ELR (cell line): ENCODE results near the gene TAF9.
"Not testable (repeated sequence)": the region's sequence is repeated elsewhere in the genome, so short reads cannot be mapped to it uniquely, and the experiment has no call there.

Source experiments
- DNase-seq: peaks from one replicate; pipeline ENCODE4 v3.0.0-alpha.2; 2015; ENCODE audit warnings: low read depth

The TAF9 gene

DNA sequence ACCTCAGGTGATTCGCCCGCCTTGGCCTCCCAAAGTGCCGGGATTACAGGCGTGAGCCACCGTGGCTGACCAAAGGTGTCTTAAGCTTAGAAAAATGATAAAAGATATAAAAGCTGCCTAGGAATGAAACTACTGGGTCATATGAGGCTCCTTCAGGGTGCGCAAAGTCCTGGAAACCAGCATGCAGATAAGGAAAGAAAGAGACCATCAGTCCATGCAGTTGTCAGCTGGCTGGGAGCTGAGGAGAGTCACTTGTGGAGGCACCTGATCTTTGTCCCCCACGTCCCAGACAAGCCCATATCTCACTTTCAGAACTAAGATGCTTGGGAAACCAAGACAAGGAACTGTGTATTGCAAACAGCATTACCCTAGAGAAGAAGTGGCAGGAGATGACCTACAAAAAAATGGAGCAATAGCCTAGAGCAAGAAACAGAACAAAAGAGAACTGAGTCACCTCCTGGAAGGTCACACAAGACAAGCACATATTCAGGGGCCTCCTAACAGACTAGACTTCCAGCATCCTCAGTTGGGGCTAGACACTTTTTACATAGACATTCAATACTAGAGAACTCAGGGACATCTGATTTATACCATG, 33.9 kb downstream of the TAF9 start:
- peak; percentile 52 for DNase-seq

GRCh38 chr5:69334793-69335268, 34.5 kb downstream of the TAF9 start:
- peak; percentile 82 for DNase-seq

- DNase-seq = not testable (repeated sequence)
Measured at GRCh38 chr5:69333668-69334315, 35.5 kb downstream of the TAF9 start.

DNA sequence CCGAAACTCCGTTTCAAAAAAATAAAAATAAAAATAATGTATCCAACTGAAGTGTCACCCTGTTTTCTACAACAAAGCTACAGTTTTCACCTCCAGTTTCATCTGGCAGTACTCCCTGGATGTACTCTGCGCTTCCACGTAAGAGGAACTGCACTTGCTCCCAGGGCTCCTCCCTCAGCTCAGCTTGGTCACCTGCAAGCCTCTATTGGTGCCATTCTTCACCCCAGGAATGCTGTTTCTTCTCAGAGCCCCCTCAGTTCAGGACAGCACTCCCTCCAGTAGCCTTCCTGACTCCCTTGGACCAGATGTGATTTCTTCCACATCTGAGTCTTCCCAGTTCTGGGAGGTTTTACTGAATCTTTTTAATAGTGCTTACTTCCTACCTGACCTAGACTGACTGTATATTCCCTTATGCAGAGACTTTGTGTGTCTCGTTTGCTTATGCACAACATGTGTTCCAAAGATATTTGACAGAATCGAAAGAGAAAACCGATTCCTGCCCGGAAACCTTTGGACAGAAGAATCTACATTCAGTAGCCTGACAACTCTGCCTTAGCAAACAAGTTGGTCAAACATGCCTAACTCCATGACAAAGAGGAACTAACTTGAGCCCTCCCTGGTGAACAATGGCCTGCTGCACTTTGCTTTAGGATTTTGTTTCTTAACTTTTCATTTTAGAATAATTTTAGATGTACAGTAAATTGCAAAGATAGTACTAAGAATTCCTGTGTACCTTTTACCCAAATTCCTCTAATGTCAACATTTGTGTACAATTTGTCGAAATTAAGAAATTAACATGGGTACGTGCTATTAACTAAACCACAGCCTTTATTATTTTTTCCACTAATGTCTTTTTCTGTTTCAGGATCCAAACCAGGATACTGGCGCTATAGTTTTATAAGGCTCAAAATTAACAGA, 37.5 kb downstream of the TAF9 start:
- DNase-seq = no peak

DNA sequence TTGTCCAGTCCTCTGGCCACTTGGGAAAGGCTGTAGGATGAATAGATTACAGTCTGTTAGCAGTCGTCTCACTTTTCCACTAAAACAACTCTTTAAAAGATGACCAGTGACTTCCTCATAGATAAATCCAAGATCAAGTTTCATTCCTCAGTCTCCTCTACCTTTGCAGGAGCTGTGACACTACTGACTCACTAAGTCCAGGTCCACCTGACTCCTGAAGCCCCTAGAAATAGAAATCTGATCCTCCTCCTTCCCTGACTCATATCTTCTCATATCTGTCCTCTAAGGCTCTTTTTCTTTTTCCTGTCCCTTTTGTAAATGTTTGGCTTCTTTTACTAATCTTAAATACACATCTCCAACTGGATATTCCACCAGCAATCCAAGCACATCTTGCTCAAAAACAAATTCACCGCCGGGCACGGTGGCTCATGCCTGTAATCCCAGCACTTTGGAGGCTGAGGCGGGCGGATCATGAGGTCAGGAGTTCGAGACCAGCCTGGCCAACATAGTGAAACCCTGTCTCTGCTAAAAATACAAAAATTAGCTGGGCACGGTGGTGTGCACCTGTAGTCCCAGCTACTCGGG, 39.3 kb downstream of the TAF9 start:
- no peak for DNase-seq

- DNase-seq = no peak
Measured at GRCh38 chr5:69326365-69326764, 43.0 kb downstream of the TAF9 start.

- DNase-seq = no peak
Measured at GRCh38 chr5:69317391-69317790, 51.9 kb downstream of the TAF9 start.

- DNase-seq = no peak
Measured at GRCh38 chr5:69315972-69316371, 53.3 kb downstream of the TAF9 start.
